Stimulated activated CD4-positive, alpha-beta T cell treated with anti-CD3 and anti-CD28 coated beads, Interleukin-12 subunit alpha, Interleukin-12 subunit beta, amount 100 ng/mL, for 4 hours (primary cell): ENCODE results near the gene HES7.

Experiments used
- DNase-seq: peaks from one replicate; pipeline ENCODE4 v3.0.0-alpha.2; 2020

The HES7 gene

DNA sequence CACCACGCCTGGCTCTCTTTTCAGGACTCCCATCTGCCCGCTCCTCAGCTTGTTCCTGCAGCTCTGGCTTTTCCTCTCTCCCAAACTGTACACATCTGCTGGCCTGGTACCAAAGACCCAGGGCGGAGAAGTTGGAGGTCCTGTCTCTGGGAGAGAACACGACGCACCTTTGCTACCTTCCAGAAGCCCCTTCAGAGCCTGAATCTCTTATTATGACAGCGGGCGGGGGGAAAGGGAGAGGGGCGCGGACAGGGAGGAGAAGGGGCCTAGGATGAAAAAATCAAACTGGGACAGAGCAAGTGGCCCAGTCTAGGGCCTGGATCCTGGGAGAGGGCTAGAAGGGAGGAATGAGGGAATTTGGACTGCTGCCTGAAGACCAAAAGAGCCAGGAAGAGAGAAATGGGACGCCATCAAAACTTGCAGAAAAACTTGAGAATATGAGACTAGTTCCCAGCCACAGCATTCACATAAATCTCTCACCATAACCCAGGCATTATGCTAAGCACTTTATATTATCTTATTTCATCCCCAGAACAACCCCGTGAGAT is 30.8 kb upstream of the HES7 start:
- DNase-seq = no peak

DNA sequence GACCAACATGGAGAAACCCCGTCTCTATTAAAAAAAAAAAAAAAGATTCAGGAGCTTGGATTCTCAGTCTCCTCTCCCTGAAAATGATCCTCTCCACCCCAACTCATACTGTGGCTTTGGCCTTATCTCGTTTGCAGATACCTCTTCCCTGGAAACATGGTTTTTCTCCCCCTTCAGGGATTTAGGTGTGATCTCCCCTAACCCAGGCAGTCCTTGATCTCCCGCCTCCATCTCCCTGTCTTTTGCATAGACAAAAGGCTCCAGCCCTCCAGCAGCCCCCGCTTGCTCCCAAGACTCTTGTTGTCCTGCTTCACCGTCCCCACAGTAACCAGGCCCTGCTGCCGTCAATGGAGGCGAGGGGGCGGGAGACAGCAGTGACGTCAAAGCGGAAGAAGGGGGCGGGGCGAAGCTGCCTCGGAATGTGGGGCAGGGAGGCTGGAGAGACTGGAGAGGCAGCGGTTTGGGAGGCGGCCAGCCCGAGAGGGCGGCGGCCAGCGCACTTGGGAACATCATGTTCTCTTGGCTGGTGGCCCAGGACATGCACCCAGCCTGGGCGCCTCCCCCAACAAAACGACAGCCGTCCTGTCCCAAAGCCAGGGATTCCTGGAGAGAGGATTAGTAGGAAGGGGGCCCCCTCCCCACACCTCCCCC is 30.2 kb upstream of the HES7 start:
- peak; percentile 81 for DNase-seq

- DNase-seq = peak; percentile 46
Observed at GRCh38 chr17:8153525-8153956, 29.6 kb upstream of the HES7 start.

DNA sequence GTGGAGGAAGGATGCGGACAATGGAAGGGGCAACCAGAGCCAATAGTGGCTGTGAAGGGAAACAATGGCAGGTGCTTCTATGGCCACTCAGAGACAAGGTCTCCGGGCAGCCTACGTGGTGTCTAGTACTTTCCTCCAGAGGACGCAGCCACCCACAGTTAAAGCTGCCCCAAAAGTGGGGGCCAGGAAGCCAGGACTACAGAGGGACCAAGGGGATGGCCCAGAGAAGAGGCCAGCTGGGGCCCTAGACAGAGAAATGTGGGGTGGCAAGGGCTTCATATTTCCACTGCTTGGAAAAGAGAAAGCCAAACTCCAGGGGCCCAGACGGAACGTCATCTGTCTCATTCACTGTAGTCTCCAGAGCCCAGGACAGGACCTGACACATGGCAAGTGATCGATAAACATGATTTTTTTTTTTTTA is 29.1 kb upstream of the HES7 start:
- no peak for DNase-seq

DNA sequence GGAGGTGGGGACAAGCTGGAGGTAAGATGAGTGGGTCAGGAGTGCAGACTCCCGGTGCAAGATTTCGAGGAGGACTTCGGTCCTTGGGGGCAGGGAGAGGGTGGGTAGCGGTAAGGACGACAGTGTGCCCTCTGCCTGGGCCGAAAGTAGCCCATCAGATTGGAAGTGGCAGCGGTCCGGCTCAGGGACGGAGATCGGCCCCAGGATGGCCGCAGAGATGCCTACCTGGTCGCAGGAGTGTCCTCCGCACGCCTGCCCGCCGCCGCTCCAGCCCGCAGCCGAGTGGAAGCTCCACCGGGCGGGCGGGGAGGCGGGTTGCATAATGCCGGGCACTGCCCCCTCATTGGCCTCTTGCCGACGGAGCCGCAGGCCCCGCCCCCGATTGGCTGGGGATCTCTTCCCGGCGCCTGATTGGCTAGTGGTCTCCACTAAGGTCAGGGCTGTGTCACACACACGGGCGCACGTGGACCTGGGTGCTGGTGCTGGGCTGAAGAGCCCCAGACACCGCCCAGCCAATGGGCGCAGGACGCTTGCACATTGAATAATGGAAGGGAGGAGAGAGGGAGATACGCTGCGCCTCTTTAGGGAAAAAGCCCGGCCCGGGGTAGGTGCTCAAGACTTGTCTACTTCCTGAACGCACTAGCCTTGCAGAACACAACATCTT is 28.3 kb upstream of the HES7 start, which contains the start of gene PER1:
PER1 (minus strand) TSS at position 293 of the 664 bp plus-strand sequence. CDS start 1,698 bp downstream, outside the sequence.
- peak; percentile 87 for DNase-seq

GRCh38 chr17:8151641-8152111 is 27.8 kb upstream of the HES7 start:
- DNase-seq = no peak

GRCh38 chr17:8151120-8151640 is 27.3 kb upstream of the HES7 start:
- peak; percentile 84 for DNase-seq

DNA sequence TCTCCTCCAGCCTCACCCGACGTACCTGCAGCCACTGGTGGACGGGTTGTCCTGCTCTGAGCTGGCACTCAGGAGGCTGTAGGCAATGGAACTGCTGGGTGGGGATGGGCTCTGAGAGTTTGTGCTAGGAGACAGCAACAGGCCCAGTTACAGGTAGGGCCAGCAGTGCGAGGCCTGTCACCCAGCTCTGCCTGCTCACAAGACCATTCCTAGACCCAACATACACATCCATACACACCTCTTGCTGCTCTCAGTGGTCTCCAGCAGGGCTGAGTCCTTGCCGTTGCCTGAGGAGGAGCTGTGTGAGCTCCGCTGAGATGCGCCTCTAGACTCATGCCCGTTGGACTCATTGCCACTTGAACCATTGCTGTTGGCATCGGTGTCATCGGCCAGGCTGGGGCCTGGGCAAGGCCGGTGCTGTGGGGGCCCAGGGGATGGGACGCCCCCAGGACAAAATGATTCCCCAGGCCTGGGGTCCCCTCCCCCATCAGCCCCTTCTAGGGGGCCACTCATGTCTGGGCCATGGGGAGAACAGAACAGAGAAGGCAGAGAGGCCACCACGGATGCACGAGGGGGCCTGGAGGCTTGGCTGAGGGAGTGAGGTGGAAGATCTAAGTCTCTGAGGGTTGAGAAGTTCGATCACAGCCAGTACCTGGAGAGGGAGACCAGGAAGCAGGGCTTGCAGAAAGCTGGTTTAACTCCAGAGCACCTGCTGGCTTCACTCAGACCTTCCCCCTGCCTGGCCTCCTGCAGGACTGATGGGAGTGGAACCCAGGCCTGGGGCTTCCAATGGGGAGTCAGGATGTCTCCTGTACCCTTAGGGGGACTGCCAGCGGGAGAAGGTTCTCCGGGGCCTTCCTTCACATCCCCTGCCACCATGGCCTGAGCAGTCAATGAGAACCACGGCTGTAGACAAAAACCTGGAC is 26.6 kb upstream of the HES7 start:
- no peak for DNase-seq

GRCh38 chr17:8149419-8150193 is 25.7 kb upstream of the HES7 start:
- no peak for DNase-seq

GRCh38 chr17:8148560-8148959 is 24.7 kb upstream of the HES7 start:
- DNase-seq = no peak

DNA sequence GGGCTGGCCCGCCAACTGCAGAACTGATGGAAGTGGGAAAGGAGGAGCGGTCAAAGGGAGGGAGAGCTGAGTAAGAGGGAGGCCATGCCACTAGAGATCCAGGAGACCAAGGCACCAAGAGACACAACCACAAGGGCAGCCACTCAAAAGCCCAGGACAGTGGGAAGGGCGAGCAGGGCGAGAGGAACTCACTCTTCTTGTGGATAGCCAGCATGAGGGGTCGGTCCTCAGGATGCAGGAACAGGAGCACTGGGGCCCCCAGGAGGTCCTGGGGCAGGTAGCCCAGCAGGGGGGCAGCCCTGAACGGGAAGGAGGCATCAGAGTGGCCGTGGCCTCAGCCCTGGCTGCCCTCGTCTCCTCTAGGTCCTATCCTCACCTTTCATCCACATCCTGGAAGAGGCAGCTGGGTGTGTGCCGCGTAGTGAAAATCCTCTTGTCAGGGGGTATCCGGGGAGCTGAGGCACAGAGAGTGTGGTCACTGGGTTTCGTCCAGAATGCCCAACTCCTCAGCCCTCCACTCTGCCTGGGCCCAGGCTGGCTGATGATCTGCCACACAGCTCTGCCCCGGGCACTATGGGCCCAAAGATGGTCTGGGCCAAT is 24.0 kb upstream of the HES7 start:
- no peak for DNase-seq

DNA sequence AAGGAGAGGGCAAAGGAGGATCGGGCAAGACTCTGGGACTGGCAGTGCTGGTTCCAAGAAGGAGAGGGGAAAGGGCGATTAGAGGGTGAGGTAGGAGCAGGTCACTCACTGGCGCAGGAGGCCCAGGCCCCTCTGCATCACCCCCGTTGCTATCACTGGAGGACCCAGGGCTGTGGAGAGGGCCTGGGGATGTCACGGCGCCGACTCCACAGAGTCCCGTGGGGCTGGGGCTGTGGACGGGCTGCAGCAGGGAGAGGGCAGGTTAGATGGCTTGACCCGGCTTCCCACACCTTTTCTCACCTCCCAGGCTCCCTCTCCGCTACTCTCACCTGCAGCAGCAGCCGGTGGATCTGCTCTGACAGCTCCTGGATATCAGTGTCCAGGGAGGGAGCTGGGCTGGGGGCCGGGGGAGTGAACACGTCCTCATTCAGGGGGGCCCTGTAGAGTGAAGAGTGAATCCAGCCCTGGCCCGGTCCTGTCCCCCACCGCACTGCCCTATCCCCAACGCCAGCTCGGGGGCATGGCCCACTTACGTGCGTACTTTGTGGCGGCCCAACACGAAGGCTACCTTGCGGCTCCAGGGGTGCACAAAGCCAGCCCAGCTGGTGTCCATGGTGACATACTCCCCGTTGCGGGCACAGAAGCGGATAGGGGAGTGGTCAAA is 23.4 kb upstream of the HES7 start:
- no peak for DNase-seq

DNA sequence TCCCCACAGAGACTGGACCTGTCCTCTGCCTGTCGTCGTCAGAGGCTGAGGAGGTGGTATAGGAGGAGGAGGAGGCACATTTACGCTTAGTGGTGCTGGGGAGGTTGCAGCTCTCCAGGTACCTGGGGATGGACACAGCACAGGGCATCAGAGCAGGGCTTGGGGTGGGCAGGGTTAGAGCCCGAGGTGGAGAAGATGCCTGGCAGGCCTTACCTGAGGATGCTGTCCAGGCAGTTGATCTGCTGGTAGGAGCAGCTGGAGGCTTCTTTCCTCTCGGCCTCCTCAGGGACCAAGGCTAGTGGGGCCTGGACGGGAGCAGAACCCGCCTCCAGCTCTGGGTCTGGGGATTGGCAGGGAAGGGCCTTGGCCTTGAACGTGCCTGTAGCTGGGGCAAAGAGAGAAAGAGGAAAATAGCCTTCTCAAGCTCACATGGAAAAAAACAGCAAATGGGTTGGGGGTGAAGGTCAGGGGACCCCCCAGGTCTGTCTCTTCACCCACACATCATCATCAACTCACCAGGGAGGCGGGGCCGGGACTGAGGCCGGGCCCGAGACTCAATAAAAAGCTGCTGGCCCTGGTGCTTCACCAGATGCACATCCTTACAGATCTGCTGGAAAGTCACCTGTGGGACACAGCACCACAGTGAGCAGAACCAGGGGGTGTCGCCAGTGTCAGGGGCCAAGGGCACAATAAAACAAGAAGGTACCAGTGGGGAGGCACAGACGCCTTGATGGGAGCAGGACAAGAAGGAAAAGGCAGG is 22.7 kb upstream of the HES7 start:
- DNase-seq = no peak

DNA sequence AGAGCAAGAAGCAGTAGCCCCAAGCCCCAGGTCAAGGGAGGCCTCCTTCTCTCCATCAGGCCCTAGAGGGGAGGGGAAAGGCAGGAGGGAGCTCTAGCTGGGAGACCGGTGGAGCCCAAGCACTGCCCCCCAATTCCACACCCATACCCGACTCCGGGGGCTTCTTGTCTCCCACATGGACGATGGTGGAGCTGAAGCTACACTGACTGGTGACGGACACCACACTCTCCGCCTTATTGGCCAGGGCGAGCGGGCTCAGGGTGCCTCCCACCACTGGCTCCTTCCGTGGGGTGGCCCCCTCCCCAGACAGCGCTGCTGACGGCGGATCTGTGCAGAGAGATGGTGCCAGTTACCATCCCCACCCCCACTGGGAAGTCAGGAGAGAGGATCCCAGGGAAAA is 21.9 kb upstream of the HES7 start:
- DNase-seq = no peak

DNA sequence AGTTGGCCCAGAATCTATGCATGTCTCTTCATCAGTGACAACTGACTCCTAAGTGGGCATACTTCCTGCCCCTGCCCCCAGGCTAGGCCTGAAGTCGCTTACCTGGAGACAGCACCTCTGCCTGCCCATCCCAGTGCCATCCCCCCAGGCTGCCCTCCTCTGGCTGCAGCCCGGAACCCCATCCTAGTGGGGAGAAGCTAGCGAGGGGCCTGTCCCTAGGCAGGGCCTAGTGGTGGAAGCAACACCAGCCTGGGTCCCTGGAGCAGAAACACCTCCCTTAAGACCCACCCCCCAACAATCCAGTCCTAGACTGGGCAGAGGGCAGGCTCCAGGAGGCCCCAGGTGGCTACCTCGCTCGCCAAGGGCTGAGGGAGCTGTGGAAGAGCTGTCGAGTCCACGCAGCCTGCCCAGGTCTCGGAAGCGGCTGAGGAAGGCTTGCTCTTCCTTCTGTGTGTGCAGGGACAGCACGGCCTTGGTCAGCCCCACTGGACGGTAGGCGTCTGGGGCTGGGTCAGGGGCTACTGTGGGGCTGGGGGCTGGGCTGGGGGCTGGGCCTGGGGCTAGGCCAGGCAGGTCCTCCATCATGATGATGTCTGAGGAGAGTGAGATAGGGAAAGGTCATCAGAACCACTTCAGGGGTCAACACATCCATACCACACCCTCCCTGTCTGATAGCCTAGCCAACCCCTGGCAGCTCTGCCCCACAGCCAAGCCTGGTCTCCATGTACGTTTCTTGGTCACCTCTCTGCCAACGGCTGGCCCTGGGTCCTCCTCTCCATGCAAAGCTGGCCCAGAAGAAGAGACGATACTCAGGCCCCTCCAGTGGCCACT is 20.7 kb upstream of the HES7 start:
- DNase-seq = no peak

DNA sequence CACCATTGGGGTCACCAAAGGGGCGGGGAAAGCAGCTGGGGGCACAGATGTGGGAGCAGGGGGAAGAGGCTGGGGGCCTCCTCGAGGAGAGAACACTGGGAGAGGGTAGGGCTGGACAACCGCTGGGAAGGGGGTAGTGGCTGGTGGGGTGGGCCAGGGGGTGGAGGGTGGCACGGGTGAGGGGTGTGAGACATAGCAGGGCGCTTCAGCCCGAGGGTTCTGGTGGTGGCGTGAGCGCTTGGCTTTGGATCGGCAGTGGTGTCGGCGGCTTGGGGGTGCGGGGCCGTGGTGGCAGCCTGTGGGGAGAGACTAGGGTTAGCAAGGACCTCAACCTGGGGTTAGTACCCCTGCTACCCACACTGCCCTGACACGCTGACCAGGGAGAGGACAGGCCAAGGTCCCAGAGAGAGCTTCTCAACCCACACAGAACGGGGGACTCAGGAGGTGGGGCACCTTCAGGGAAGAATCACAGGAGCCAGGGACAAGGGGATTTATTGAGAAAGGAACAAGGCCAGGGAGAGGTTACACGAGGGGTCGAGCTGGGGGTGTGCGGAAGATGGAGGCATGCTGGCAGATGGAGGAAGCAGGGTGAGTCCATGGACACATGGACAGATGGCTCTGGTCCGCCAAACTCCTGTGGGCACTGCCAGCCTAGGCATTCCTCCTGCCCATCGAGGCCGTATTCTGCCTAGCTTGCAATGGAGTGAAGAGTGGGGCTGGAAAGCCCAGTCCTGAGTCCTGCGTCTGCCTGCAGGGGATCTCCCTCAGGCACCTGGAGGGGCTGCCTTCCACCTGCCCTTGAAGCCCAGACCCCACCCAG is 19.9 kb upstream of the HES7 start:
- DNase-seq = no peak

- no peak for DNase-seq
Observed at GRCh38 chr17:8142887-8143580, 19.1 kb upstream of the HES7 start.
